ENCODE results near the gene NFKBIZ.
"Not testable (repeated sequence)": the region's sequence is repeated elsewhere in the genome, so short reads cannot be mapped to it uniquely, and the experiment has no call there.

The NFKBIZ gene

DNA sequence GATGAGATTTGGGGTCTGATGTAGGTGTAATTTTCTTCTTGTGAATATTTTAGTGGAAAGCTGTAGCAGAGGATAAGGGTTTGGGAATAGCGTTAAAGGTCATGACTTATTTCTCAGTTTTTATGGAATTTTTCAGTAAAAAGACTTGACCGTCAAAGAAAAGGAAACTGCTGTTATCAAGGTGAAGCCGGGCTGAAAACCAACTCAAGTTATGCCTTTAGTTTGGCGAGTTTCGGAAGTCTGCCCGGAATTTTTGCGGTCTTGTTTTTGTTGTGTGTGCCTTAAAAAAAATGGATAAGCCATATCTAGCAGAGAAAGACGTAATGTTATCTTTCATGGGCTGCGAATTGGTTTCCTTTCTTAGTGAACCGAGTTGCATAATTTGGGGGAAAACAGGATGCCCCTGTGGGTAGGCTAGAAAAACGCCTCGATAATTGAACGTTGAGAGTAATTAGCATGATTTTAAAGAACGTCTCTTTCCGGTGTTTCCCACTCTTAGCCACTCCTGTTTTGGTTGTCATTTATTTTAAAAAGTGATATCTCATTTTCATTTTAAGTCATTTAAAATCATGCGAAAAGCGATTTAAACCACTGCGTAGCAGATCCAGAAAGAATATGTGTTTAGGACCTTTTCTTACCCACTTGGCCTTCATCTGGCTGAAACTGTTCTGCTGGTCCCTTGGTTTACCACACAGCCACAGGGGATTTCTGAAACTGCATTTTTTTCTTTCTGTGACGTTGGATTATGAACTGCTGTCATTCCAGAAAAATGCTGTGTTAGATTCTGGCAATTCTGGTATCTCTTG is 1.1 kb downstream of the NFKBIZ start:
- H3K4me3 ChIP-seq (ENCODE audit: low read depth, low read length) = peak overlapping the region; percentile 75

DNA sequence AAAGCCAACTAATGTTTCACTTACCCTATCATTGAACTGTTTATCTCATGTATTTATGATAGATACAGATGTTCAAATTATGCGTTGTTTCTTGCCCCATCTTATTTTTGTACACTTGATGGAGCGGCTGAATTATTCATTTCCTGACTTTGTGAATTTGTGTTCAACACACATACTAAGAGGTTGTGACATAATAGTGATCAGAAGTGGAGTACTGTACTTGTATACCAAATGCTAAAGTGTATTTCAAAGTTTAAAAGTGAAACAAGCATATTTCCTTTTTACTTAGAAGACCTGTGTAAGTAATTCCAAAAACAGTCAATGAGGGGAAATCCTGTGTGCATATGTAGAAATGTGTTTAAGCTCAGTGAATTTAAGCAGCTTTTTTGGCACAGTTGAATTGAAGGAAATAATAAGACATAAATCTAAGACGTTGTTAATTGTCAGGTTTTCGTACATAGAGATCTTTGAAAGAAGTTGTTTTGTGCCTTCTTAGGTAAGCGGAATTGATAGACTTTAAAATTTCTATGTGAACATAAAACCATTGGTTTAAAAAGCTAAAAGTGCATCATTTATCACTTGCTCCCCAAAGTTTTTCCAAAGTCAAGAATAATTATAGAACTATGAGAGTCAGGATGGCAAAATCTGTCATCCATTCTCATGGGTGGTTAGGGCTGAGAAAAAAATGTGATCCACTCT is 1.9 kb downstream of the NFKBIZ start:
- peak overlapping the region; percentile 75 for H3K4me3 ChIP-seq (ENCODE audit: low read depth, low read length)

- no peak overlapping the region for H3K4me3 ChIP-seq (ENCODE audit: low read depth, low read length)
Measured at GRCh38 chr3:101851850-101852714, 2.8 kb downstream of the NFKBIZ start.

DNA sequence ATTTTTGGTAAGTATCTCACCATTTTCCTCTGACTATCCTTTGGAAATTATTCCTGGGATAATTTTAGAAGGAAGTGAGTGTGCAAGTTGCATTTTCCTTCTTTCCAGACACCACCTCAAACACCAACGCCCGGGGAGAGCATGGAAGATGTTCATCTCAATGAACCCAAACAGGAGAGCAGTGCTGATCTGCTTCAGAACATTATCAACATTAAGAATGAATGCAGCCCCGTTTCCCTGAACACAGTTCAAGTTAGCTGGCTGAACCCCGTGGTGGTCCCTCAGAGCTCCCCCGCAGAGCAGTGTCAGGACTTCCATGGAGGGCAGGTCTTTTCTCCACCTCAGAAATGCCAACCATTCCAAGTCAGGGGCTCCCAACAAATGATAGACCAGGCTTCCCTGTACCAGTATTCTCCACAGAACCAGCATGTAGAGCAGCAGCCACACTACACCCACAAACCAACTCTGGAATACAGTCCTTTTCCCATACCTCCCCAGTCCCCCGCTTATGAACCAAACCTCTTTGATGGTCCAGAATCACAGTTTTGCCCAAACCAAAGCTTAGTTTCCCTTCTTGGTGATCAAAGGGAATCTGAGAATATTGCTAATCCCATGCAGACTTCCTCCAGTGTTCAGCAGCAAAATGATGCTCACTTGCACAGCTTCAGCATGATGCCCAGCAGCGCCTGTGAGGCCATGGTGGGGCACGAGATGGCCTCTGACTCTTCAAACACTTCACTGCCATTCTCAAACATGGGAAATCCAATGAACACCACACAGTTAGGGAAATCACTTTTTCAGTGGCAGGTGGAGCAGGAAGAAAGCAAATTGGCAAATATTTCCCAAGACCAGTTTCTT is 3.9 kb downstream of the NFKBIZ start:
- H3K4me3 ChIP-seq (ENCODE audit: low read depth, low read length) = no peak overlapping the region

DNA sequence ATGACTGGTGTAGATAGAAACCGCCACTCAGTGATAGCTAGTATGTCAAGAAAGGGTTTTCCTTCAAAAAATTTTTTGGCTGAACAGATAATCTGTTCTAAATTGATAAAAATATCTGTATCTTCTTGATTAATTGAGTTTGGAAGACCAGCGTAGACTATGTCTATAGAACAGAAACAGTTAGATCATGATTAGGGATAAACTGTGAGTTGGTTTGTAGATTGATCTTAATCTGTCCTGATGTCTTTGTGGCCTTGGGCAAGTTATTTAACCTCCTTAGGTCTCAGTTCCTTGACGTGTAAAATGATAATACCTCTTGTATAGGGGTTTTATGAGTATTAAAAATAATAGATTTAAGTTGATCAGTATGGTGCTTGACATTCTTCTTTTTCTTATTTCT is 4.7 kb downstream of the NFKBIZ start:
- H3K4me3 ChIP-seq (ENCODE audit: low read depth, low read length) = no peak overlapping the region

GRCh38 chr3:101854608-101855304 is 5.4 kb downstream of the NFKBIZ start:
- no peak overlapping the region for H3K4me3 ChIP-seq (ENCODE audit: low read depth, low read length)

GRCh38 chr3:101857301-101857741 is 8.0 kb downstream of the NFKBIZ start:
- H3K4me3 ChIP-seq (ENCODE audit: low read depth, low read length) = no peak overlapping the region

- H3K4me3 ChIP-seq (ENCODE audit: low read depth, low read length) = no peak overlapping the region
Measured at GRCh38 chr3:101858464-101859030, 9.2 kb downstream of the NFKBIZ start.

- H3K4me3 ChIP-seq (ENCODE audit: low read depth, low read length) = no peak overlapping the region
Measured at GRCh38 chr3:101859882-101860448, 10.7 kb downstream of the NFKBIZ start.

- no peak overlapping the region for H3K4me3 ChIP-seq (ENCODE audit: low read depth, low read length)
Measured at GRCh38 chr3:101861212-101861788, 12.0 kb downstream of the NFKBIZ start.

DNA sequence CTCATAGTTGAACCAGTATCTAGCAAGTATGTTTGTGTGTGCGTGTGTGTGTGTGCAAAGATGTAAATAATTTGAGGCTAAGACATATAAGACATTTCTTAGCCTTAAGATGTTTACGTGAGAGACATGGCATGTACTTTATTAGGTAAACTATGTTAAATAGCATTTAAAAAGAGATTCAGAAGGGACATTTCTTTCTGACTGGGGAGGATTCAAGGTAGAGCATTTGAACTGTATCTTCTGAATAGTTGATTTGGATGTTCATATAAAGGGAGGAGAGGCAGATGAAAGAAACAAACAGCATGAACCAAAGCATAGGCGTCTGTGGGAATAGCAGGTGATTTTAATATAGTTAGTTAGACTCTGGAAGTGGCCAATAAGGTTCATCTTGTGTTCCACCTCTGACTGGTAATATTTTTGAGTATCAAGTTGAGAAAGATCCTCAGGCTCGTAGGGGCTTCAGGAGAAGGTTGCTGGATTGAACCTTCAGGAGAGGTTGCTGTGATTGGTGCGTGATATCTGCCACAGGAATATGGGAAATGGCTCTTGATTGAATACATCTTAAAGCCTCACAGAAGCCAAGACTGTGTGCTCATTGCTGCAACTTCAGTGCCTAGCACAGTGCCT is 12.6 kb downstream of the NFKBIZ start:
- no peak overlapping the region for H3K4me3 ChIP-seq (ENCODE audit: low read depth, low read length)

- H3K4me3 ChIP-seq (ENCODE audit: low read depth, low read length) = no peak overlapping the region
Measured at GRCh38 chr3:101862416-101863165, 13.3 kb downstream of the NFKBIZ start.

DNA sequence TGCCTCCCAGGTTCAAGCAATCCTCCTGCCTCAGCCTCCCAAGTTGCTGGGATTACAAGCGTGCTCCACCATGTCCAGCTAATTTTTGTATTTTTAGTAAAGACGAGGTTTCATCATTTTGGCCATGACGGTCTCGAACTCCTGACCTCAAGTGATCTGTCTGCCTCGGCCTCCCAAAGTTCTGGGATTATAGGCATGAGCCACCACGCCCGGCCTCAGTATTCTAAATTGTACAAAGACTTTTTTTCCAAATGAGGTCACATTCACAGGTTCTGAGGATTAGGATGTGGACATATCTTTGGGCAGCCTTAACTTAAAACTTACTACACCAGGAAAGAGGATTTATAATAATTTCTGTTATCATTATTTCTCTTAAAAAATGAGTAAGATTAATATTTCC is 15.6 kb downstream of the NFKBIZ start:
- not testable (repeated sequence) for H3K4me3 ChIP-seq (ENCODE audit: low read depth, low read length)

DNA sequence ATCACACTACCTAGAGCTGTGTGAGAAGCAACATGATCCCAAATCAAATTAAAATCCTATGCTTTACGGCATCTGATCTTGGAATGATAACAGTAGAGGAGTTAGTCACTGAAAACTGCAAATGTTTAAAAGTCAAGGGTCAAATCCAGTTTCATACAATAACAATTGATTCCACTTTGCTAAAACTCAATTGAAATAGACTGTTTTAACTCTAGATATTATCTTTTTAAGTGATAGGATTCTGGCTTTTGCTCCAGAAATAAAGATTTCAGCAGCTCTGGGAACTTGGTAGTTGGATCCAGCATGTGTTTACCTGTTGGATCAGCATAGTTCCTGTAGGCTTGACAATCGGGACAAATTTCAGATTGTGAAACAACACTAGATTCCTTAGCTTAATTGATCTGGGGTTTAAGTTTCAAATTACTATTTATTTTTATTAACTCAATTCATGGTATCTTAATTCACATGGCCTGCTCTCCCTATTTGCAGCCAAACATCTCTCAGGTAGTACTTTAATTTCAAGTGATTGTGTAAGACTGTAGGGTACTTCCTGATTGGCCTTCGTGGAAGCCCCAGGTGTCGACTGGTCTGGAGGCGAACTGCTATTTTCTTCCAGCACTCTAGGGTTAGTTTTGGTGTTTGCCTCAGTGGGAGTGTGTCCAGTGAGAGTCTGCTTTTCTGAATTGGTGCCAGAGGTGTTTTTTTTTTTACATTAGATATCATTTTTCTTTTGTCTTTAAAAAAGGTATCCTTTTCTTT is 16.6 kb downstream of the NFKBIZ start:
- H3K4me3 ChIP-seq (ENCODE audit: low read depth, low read length) = no peak overlapping the region

DNA sequence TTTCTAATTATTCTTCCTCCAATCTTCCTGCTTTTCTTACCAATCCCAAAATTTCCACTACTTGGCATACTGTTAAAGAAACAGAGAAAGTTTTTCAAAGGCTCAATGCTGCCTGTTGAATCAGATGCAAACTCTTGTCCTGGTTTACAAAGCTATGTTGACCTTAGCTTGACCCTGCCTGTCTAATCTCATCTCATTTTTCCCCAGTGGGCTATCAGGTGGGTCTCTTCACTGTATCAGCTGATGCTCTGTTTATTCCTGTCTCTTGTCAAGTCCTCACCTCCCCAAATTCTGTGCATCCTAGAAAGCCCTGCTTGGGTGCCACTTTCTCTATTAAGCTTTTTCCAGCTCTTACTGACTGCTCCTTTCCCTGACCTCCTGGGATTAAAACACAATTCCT is 18.2 kb downstream of the NFKBIZ start:
- no peak overlapping the region for H3K4me3 ChIP-seq (ENCODE audit: low read depth, low read length)

- H3K4me3 ChIP-seq (ENCODE audit: low read depth, low read length) = no peak overlapping the region
Measured at GRCh38 chr3:101867996-101868395, 18.7 kb downstream of the NFKBIZ start.

All from iPS-11a (cell line).